Measurements from ENCODE around the gene BCAP29.

- TF ChIP-seq SPI1 (IDR thresholded peaks at IDR 0.05; ENCODE audit: low read depth, low read length): no peak
- TF ChIP-seq POLR2A (IDR thresholded peaks at IDR 0.05; ENCODE audit: low read depth, low read length): no peak
- TF ChIP-seq TAF1 (IDR thresholded peaks at IDR 0.05; ENCODE audit: low read depth, low read length): no peak
- TF ChIP-seq POLR2AphosphoS5 (IDR thresholded peaks at IDR 0.05; ENCODE audit: low read depth, low read length): no peak
- TF ChIP-seq PAX5 (IDR thresholded peaks at IDR 0.05; ENCODE audit: insufficient read depth, low read length, severe bottlenecking): no peak
- TF ChIP-seq POU2F2 (IDR thresholded peaks at IDR 0.05; ENCODE audit: low read depth, low read length): no peak
Measured at GRCh38 chr7:107564553-107565298, 15.3 kb upstream of the BCAP29 start.

All from GM12891 (cell line).